ENCODE measurements around the gene SLC2A6. TPM values are rescaled to one million over a fixed set of nuclear protein-coding genes. Genes with fewer than 3 reads are reported as not detected.
A peak's percentile ranks its signal among the peaks of the same experiment; 100 is the strongest.

The SLC2A6 gene
- total RNA-seq, 2 experiments from 2014 or later: 6.3 to 7.1 TPM

- Mint-ChIP-seq H3K9me3 (no peaks in the 10 kb centered on the region), H3K4me1 (no peaks in the 10 kb centered on the region), H3K27ac (no peak overlapping the region), H3K4me3 (no peak overlapping the region), H3K36me3 (no peaks in the 10 kb centered on the region), H3K27me3 (no peaks in the 10 kb centered on the region)
- no peak for ATAC-seq (ENCODE audit: low read depth)
- no peak for DNase-seq
- POLR2A ChIA-PET: no interaction called here
Measured at GRCh38 chr9:133495327-133496293, 16.7 kb upstream of the SLC2A6 start.

GRCh38 chr9:133494636-133495326, 15.9 kb upstream of the SLC2A6 start:
- POLR2A ChIA-PET: no interaction called here
- no peaks in the 10 kb centered on the region for H3K36me3 Mint-ChIP-seq
- DNase-seq: no peak
- H3K27ac Mint-ChIP-seq: no peak overlapping the region
- no peak overlapping the region for H3K4me3 Mint-ChIP-seq
- no peaks in the 10 kb centered on the region for H3K27me3 Mint-ChIP-seq
- no peak for ATAC-seq (ENCODE audit: low read depth)
- no peaks in the 10 kb centered on the region for H3K4me1 Mint-ChIP-seq
- no peaks in the 10 kb centered on the region for H3K9me3 Mint-ChIP-seq

GRCh38 chr9:133493845-133494540, 15.1 kb upstream of the SLC2A6 start:
- Mint-ChIP-seq H3K4me1 (no peaks in the 10 kb centered on the region), H3K9me3 (no peaks in the 10 kb centered on the region), H3K27ac (no peak overlapping the region), H3K27me3 (no peaks in the 10 kb centered on the region), H3K4me3 (no peak overlapping the region), H3K36me3 (no peaks in the 10 kb centered on the region)
- POLR2A ChIA-PET: no interaction called here
- no peak for ATAC-seq (ENCODE audit: low read depth)
- DNase-seq: no peak

GRCh38 chr9:133493428-133493827, 14.5 kb upstream of the SLC2A6 start:
- POLR2A ChIA-PET: no interaction called here
- Mint-ChIP-seq H3K4me3 (no peak overlapping the region), H3K27me3 (no peaks in the 10 kb centered on the region), H3K36me3 (no peaks in the 10 kb centered on the region), H3K4me1 (no peaks in the 10 kb centered on the region), H3K27ac (no peak overlapping the region), H3K9me3 (no peaks in the 10 kb centered on the region)
- DNase-seq (no peak), ATAC-seq (ENCODE audit: low read depth) (no peak)

GRCh38 chr9:133492061-133493021, 13.4 kb upstream of the SLC2A6 start:
- ATAC-seq (ENCODE audit: low read depth) (no peak), DNase-seq (no peak)
- Mint-ChIP-seq H3K27me3 (no peaks in the 10 kb centered on the region), H3K4me3 (no peak overlapping the region), H3K27ac (no peak overlapping the region), H3K9me3 (no peaks in the 10 kb centered on the region), H3K36me3 (no peaks in the 10 kb centered on the region), H3K4me1 (no peaks in the 10 kb centered on the region)
- POLR2A ChIA-PET: interaction anchor here (1.0 kb wide), 1 partner anchor 104 kb away, joined by 3 read pairs; no protein-coding TSS in a partner anchor

- no peak for DNase-seq
- Mint-ChIP-seq H3K36me3 (no peaks in the 10 kb centered on the region), H3K9me3 (no peaks in the 10 kb centered on the region), H3K27ac (no peak overlapping the region), H3K27me3 (no peaks in the 10 kb centered on the region), H3K4me1 (no peaks in the 10 kb centered on the region), H3K4me3 (no peak overlapping the region)
- POLR2A ChIA-PET: interaction anchor here (1.0 kb wide), 1 partner anchor 105 kb away, joined by 3 read pairs; no protein-coding TSS in a partner anchor
- no peak for ATAC-seq (ENCODE audit: low read depth)
Measured at GRCh38 chr9:133491656-133491925, 12.7 kb upstream of the SLC2A6 start.

GRCh38 chr9:133490865-133491655, 12.2 kb upstream of the SLC2A6 start:
- Mint-ChIP-seq H3K36me3 (no peaks in the 10 kb centered on the region), H3K4me1 (peaks cover under 1% of the 10 kb centered on the region), H3K27ac (no peak overlapping the region), H3K27me3 (no peaks in the 10 kb centered on the region), H3K9me3 (no peaks in the 10 kb centered on the region), H3K4me3 (no peak overlapping the region)
- POLR2A ChIA-PET: interaction anchor here (0.6 kb wide), 1 partner anchor 74 kb away, joined by 4 read pairs; no protein-coding TSS in a partner anchor
- no peak for ATAC-seq (ENCODE audit: low read depth)
- DNase-seq: no peak

GRCh38 chr9:133490201-133490681, 11.3 kb upstream of the SLC2A6 start:
- peaks cover 1% of the 10 kb centered on the region for H3K4me1 Mint-ChIP-seq
- no peaks in the 10 kb centered on the region for H3K27me3 Mint-ChIP-seq
- no peak for DNase-seq

GRCh38 chr9:133489253-133490190, 10.6 kb upstream of the SLC2A6 start:
- Mint-ChIP-seq H3K36me3 (no peaks in the 10 kb centered on the region), H3K4me1 (peaks cover 1% of the 10 kb centered on the region), H3K9me3 (no peaks in the 10 kb centered on the region), H3K4me3 (no peak overlapping the region), H3K27ac (peak overlapping the region; percentile 2), H3K27me3 (no peaks in the 10 kb centered on the region)
- POLR2A ChIA-PET: no interaction called here
- DNase-seq (no peak), ATAC-seq (ENCODE audit: low read depth) (no peak)

More at GRCh38 chr9:133490201-133490681, 11.3 kb upstream of the SLC2A6 start:
- Mint-ChIP-seq H3K27ac (no peak overlapping the region), H3K9me3 (no peaks in the 10 kb centered on the region), H3K4me3 (no peak overlapping the region), H3K36me3 (no peaks in the 10 kb centered on the region)
- POLR2A ChIA-PET: interaction anchor here (0.6 kb wide), 1 partner anchor 73 kb away, joined by 4 read pairs; no protein-coding TSS in a partner anchor
- ATAC-seq (ENCODE audit: low read depth): no peak

- H3K36me3 Mint-ChIP-seq: no peaks in the 10 kb centered on the region
- peaks cover 1% of the 10 kb centered on the region for H3K4me1 Mint-ChIP-seq
- no peak for ATAC-seq (ENCODE audit: low read depth)
- DNase-seq: no peak
- no peaks in the 10 kb centered on the region for H3K27me3 Mint-ChIP-seq
- no peak overlapping the region for H3K4me3 Mint-ChIP-seq
- no peak overlapping the region for H3K27ac Mint-ChIP-seq
- H3K9me3 Mint-ChIP-seq: no peaks in the 10 kb centered on the region
- POLR2A ChIA-PET: no interaction called here
Measured at GRCh38 chr9:133488686-133489252, 9.9 kb upstream of the SLC2A6 start.

- Mint-ChIP-seq H3K9me3 (no peaks in the 10 kb centered on the region), H3K27me3 (peaks cover 2% of the 10 kb centered on the region), H3K4me1 (peaks cover 1% of the 10 kb centered on the region), H3K27ac (no peak overlapping the region), H3K4me3 (no peak overlapping the region), H3K36me3 (no peaks in the 10 kb centered on the region)
- ATAC-seq (ENCODE audit: low read depth): no peak
- POLR2A ChIA-PET: no interaction called here
- DNase-seq: no peak
Measured at GRCh38 chr9:133487331-133487725, 8.4 kb upstream of the SLC2A6 start.
